PC-9 (cell line): Measurements from ENCODE around the gene VPS11.

Source experiments
- EZH2 ChIP-seq: fragments of 200-600 bp; sonication (generic); IDR thresholded peaks from 2 replicates; pipeline ENCODE4 v1.8.0; 2017; ENCODE audit warnings: antibody characterized with exemption, low read depth
- TF ChIP-seq, protein P1 (sequence below): fragments of 200-600 bp; sonication (generic); conservative IDR thresholded peaks from 2 replicates; pipeline ENCODE4 v1.6.1; 2017; ENCODE audit warnings: mixed run types, antibody characterized with exemption, mild to moderate bottlenecking, moderate library complexity

- TF ChIP-seq, protein P1, sequence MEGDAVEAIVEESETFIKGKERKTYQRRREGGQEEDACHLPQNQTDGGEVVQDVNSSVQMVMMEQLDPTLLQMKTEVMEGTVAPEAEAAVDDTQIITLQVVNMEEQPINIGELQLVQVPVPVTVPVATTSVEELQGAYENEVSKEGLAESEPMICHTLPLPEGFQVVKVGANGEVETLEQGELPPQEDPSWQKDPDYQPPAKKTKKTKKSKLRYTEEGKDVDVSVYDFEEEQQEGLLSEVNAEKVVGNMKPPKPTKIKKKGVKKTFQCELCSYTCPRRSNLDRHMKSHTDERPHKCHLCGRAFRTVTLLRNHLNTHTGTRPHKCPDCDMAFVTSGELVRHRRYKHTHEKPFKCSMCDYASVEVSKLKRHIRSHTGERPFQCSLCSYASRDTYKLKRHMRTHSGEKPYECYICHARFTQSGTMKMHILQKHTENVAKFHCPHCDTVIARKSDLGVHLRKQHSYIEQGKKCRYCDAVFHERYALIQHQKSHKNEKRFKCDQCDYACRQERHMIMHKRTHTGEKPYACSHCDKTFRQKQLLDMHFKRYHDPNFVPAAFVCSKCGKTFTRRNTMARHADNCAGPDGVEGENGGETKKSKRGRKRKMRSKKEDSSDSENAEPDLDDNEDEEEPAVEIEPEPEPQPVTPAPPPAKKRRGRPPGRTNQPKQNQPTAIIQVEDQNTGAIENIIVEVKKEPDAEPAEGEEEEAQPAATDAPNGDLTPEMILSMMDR = no peak
- TF ChIP-seq EZH2 = no peak
Measured at GRCh38 chr11:119025978-119026766, 41.4 kb upstream of the VPS11 start.
